ENCODE results near the gene MAPK6.

GRCh38 chr15:52098323-52098722 lies 79.3 kb downstream of the MAPK6 start:
- TF ChIP-seq POLR2A (IDR thresholded peaks at IDR 0.05; ENCODE audit: low read depth, low read length) = no peak
- TF ChIP-seq CTCF (conservative IDR thresholded peaks at IDR 0.05; ENCODE audit: low read depth, low read length) = no peak

All from IMR-90 (cell line).